ENCODE results near the gene OSGIN1. TPM values are rescaled to one million over a fixed set of nuclear protein-coding genes. Genes with fewer than 3 reads are reported as not detected.

Gene OSGIN1
- polyA plus RNA-seq, 1 donor from 2014 or later = 2.1 TPM

DNA sequence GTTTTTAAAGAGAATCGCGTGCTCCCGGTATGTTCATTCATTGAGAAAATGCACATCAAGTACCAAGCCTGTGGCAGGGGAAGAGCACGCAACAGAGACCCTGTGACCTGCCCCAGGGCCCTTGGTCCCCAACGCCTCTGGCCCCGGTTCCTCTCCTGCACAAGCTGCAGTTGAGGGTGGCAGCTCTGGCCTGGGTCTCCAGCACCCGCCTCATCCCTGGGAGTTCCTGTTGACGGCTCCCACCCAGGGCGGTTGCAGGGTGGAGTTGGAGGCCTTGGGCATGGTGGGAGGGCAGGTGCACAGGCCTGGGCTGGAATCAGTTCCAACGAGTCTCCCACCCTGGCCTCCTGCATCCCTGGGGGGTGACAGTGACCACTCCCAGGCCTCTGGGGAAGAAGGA lies 20.0 kb downstream of the OSGIN1 start:
- no peaks in the 10 kb centered on the region for H4K20me1 ChIP-seq (ENCODE audit: insufficient read depth)
- H3K9me3 ChIP-seq (ENCODE audit: low read length) = no peaks in the 10 kb centered on the region
- no peaks in the 10 kb centered on the region for H3K79me2 ChIP-seq (replicated peaks; ENCODE audit: insufficient read depth, low read length)
- H3K27me3 ChIP-seq (ENCODE audit: insufficient read depth, low read depth, low read length) = peaks cover 7% of the 10 kb centered on the region
- TF ChIP-seq EZH2 (IDR thresholded peaks at IDR 0.05; ENCODE audit: borderline replicate concordance, insufficient read depth, low read length, poor library complexity, severe bottlenecking) (no peak), RAD21 (conservative IDR thresholded peaks at IDR 0.05) (no peak), TAF1 (IDR thresholded peaks at IDR 0.05; ENCODE audit: low read depth) (no peak), REST (IDR thresholded peaks at IDR 0.05; ENCODE audit: borderline replicate concordance) (no peak), SMC3 (conservative IDR thresholded peaks at IDR 0.05; ENCODE audit: poor library complexity) (no peak), MXI1 (conservative IDR thresholded peaks at IDR 0.05; ENCODE audit: poor library complexity, severe bottlenecking) (no peak), POLR2AphosphoS5 (IDR thresholded peaks at IDR 0.05) (no peak), EP300 (conservative IDR thresholded peaks at IDR 0.05; ENCODE audit: poor library complexity, severe bottlenecking) (no peak), CTCF (IDR thresholded peaks at IDR 0.05; ENCODE audit: poor library complexity, severe bottlenecking) (no peak)
- H2AFZ ChIP-seq (ENCODE audit: low read depth, low read length) = no peak overlapping the region
- H3F3A ChIP-seq (ENCODE audit: insufficient read depth, low read length, poor library complexity, severe bottlenecking) = no peaks in the 10 kb centered on the region
- H3K4me3 ChIP-seq (ENCODE audit: low read length) = no peak overlapping the region
- no peaks in the 10 kb centered on the region for H3K9me2 ChIP-seq (ENCODE audit: insufficient read depth, low read length)
- no peaks in the 10 kb centered on the region for H3K36me3 ChIP-seq (ENCODE audit: insufficient read depth, low read length)
- H3K27ac ChIP-seq (ENCODE audit: low read length) = no peak overlapping the region
- H3K4me2 ChIP-seq (ENCODE audit: low read length) = no peak overlapping the region
- no peak overlapping the region for H3K9ac ChIP-seq (ENCODE audit: low read length)

DNA sequence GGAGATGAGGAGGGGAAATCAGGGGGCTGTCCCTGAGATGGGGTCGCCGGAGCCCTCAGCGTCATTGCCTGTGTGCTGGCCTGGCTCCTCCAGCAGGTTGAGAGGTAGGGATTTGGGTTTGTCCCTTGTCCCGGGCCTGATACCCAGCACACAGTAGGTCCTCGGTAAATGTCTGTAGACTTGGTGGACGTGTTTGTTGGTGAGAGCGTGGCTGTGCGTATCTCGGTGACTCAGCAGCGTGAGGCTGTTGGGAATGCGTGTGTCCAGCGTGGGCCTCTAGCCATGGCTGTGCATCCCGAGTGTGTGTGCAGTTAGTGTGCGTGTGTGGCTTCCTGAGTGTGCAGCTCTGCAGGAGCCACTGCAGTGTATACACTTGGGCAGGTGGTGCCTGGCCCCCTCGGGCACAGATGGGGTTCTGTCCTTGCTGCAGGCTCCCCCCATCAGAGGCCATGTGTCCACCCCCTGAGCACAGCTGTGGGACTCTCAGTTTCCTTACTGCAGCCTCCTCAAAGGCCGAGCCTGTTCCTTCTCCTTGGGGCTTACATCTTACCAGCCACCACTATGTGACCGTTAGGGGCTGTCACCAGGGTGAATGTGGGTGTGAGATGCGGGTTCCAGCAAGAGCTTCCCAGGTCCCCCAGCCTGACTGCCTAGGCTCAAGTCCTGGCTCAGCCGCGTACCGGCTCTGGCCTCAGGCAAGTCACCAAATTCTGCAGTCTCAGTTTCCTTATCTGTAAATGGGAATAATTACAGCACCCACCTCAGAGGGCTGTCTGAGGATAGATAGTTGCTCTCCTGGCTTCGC lies 20.7 kb downstream of the OSGIN1 start:
- H3K9ac ChIP-seq (ENCODE audit: low read length) = no peak overlapping the region
- no peaks in the 10 kb centered on the region for H3K36me3 ChIP-seq (ENCODE audit: insufficient read depth, low read length)
- H3K4me3 ChIP-seq (ENCODE audit: low read length) = no peak overlapping the region
- H3K27me3 ChIP-seq (ENCODE audit: insufficient read depth, low read depth, low read length) = peaks cover 6% of the 10 kb centered on the region
- H3F3A ChIP-seq (ENCODE audit: insufficient read depth, low read length, poor library complexity, severe bottlenecking) = no peaks in the 10 kb centered on the region
- no peaks in the 10 kb centered on the region for H3K79me2 ChIP-seq (replicated peaks; ENCODE audit: insufficient read depth, low read length)
- no peak overlapping the region for H3K27ac ChIP-seq (ENCODE audit: low read length)
- H3K4me2 ChIP-seq (ENCODE audit: low read length) = no peak overlapping the region
- no peaks in the 10 kb centered on the region for H4K20me1 ChIP-seq (ENCODE audit: insufficient read depth)
- no peaks in the 10 kb centered on the region for H3K9me3 ChIP-seq (ENCODE audit: low read length)
- no peak overlapping the region for H2AFZ ChIP-seq (ENCODE audit: low read depth, low read length)
- H3K9me2 ChIP-seq (ENCODE audit: insufficient read depth, low read length) = no peaks in the 10 kb centered on the region
- TF ChIP-seq REST (IDR thresholded peaks at IDR 0.05; ENCODE audit: borderline replicate concordance) = no peak
